WTC11 (cell line): ENCODE measurements around the gene NEUROD2. TPM values are rescaled to one million over a fixed set of nuclear protein-coding genes. Genes with fewer than 3 reads are reported as not detected.

ENCODE experiments used
- ATAC-seq: fragments of 200-7000 bp; cut with Tn5 transposase; 2 replicates; pipeline ENCODE4 v1.10.0; 2021; ENCODE audit warnings: mild to moderate bottlenecking, moderate library complexity
- CTCF ChIA-PET: fragments of 300-600 bp; sonication (Branson Sonifier 250); formaldehyde crosslinking; loops from one replicate; lab custom pipeline; 2021; ENCODE audit warnings: antibody characterized with exemption; lab: Charles Lee
- POLR2A ChIA-PET: fragments of 350-600 bp; sonication (Branson Sonifier 250); formaldehyde crosslinking; loops from one replicate; lab custom pipeline; 2021; ENCODE audit warnings: antibody characterized with exemption; lab: Charles Lee
- DNase-seq: peaks from one replicate; pipeline ENCODE4 v3.0.0; 2021; ENCODE audit warnings: low spot score
- H3K27ac Mint-ChIP-seq: 2 replicates; pipeline ENCODE4 v1.8.0; 2021; ENCODE audit warnings: mixed read lengths
- H3K27me3 Mint-ChIP-seq: 2 replicates; pipeline ENCODE4 v1.8.0; 2021; ENCODE audit warnings: low read depth, mild to moderate bottlenecking, moderate library complexity, mixed read lengths
- H3K36me3 Mint-ChIP-seq: 2 replicates; pipeline ENCODE4 v1.8.0; 2021; ENCODE audit warnings: mixed read lengths
- H3K4me1 Mint-ChIP-seq: 2 replicates; pipeline ENCODE4 v1.8.0; 2022; ENCODE audit warnings: mixed read lengths
- H3K4me3 Mint-ChIP-seq: 2 replicates; pipeline ENCODE4 v1.8.0; 2021; ENCODE audit warnings: mild to moderate bottlenecking, moderate library complexity, mixed read lengths
- H3K9me3 Mint-ChIP-seq: 2 replicates; pipeline ENCODE4 v1.8.0; 2021; ENCODE audit warnings: mixed read lengths
- ATF6 ChIP-seq: sonication (generic); formaldehyde crosslinking; IDR thresholded peaks from 2 replicates; pipeline ENCODE4 v1.8.1; 2023; ENCODE audit warnings: mild to moderate bottlenecking, missing genetic modification reagents
- CBFB ChIP-seq: sonication (generic); formaldehyde crosslinking; IDR thresholded peaks from 2 replicates; pipeline ENCODE4 v1.8.1; 2022; ENCODE audit warnings: mild to moderate bottlenecking, low read depth, missing genetic modification reagents
- ELF4 ChIP-seq: sonication (generic); formaldehyde crosslinking; IDR thresholded peaks from 2 replicates; pipeline ENCODE4 v1.8.1; 2022; ENCODE audit warnings: low read depth, mild to moderate bottlenecking, moderate library complexity, missing genetic modification reagents
- EMX1 ChIP-seq: fragments of 250-450 bp; sonication (Bioruptor Pico); IDR thresholded peaks from 2 replicates; pipeline ENCODE4 v1.8.0; 2021; ENCODE audit warnings: mild to moderate bottlenecking
- ESRRA ChIP-seq: sonication (generic); formaldehyde crosslinking; IDR thresholded peaks from 2 replicates; pipeline ENCODE4 v1.8.1; 2022; ENCODE audit warnings: mild to moderate bottlenecking, missing genetic modification reagents, borderline replicate concordance
- FOXJ3 ChIP-seq: sonication (generic); formaldehyde crosslinking; IDR thresholded peaks from 2 replicates; pipeline ENCODE4 v1.9.0; 2021; ENCODE audit warnings: missing genetic modification reagents, mild to moderate bottlenecking, borderline replicate concordance
- GABPB1 ChIP-seq: sonication (generic); formaldehyde crosslinking; IDR thresholded peaks from 2 replicates; pipeline ENCODE4 v1.8.1; 2023; ENCODE audit warnings: mild to moderate bottlenecking, missing genetic modification reagents
- GRHL2 ChIP-seq: fragments of 250-450 bp; sonication (Bioruptor Pico); IDR thresholded peaks from 2 replicates; pipeline ENCODE4 v1.8.0; 2022; ENCODE audit warnings: mild to moderate bottlenecking, moderate library complexity; ENCODE audit not compliant: insufficient replicate concordance, severe bottlenecking
- IRF1 ChIP-seq: sonication (generic); formaldehyde crosslinking; IDR thresholded peaks from 2 replicates; pipeline ENCODE4 v1.8.0; 2023; ENCODE audit warnings: missing genetic modification reagents
- JAZF1 ChIP-seq: fragments of 250-450 bp; sonication (Bioruptor Pico); IDR thresholded peaks from 2 replicates; pipeline ENCODE4 v1.9.0; 2021; ENCODE audit warnings: moderate library complexity, mild to moderate bottlenecking, inconsistent platforms
- SP1 ChIP-seq: sonication (generic); formaldehyde crosslinking; conservative IDR thresholded peaks from 2 replicates; pipeline ENCODE4 v1.8.1; 2022; ENCODE audit warnings: missing genetic modification reagents
- TEAD1 ChIP-seq: sonication (generic); formaldehyde crosslinking; IDR thresholded peaks from 2 replicates; pipeline ENCODE4 v1.8.0; 2022; ENCODE audit warnings: mild to moderate bottlenecking, missing genetic modification reagents
- TEAD4 ChIP-seq: sonication (generic); formaldehyde crosslinking; IDR thresholded peaks from 2 replicates; pipeline ENCODE4 v1.8.0; 2022; ENCODE audit warnings: mild to moderate bottlenecking, missing genetic modification reagents
- USF1 ChIP-seq: sonication (generic); formaldehyde crosslinking; IDR thresholded peaks from 2 replicates; pipeline ENCODE4 v1.8.0; 2022; ENCODE audit warnings: mild to moderate bottlenecking, missing genetic modification reagents
- ZNF232 ChIP-seq: sonication (generic); formaldehyde crosslinking; IDR thresholded peaks from 2 replicates; pipeline ENCODE4 v1.8.0; 2022; ENCODE audit warnings: mild to moderate bottlenecking, missing genetic modification reagents
- ZNF396 ChIP-seq: fragments of 250-450 bp; sonication (Bioruptor Pico); IDR thresholded peaks from 2 replicates; pipeline ENCODE4 v1.8.0; 2021; ENCODE audit warnings: mild to moderate bottlenecking, moderate library complexity, borderline replicate concordance
- total RNA-seq: library from RNA; stranded (reverse); gene quantifications from 3 replicates; pipeline ENCODE4 v1.2.3, GENCODE V29; 2021

The NEUROD2 gene
- total RNA-seq, 1 experiment from 2014 or later = not detected

- TF ChIP-seq GABPB1 (CRISPR knock-in tag) (no peak), EMX1 (no peak), IRF1 (no peak)
Observed at GRCh38 chr17:39572121-39572520, 35.6 kb downstream of the NEUROD2 start (continued).

GRCh38 chr17:39569126-39569525 is 38.6 kb downstream of the NEUROD2 start:
- ATAC-seq = no peak
- Mint-ChIP-seq H3K36me3 (peaks cover 9% of the 10 kb centered on the region), H3K4me1 (peaks cover 10% of the 10 kb centered on the region), H3K4me3 (no peak overlapping the region), H3K9me3 (peaks cover 10% of the 10 kb centered on the region), H3K27me3 (peaks cover 19% of the 10 kb centered on the region), H3K27ac (no peak overlapping the region; the same call in 1 of the 2 replicates)
- ChIA-PET POLR2A (no interaction called here), CTCF (interaction anchor here (1.5 to 1.8 kb wide), 2 partner anchors 21 to 54 kb away, joined by 3 to 7 read pairs; no protein-coding TSS in a partner anchor)
- DNase-seq = no peak
- no peak for TF ChIP-seq SP1 (CRISPR knock-in tag)

- peaks cover 11% of the 10 kb centered on the region for H3K4me1 Mint-ChIP-seq
- H3K4me3 Mint-ChIP-seq = no peak overlapping the region
- H3K27ac Mint-ChIP-seq = no peak overlapping the region
- POLR2A ChIA-PET = no interaction called here
- H3K27me3 Mint-ChIP-seq = peaks cover 19% of the 10 kb centered on the region
- CTCF ChIA-PET = interaction anchor here (1.5 to 1.8 kb wide), 2 partner anchors 21 to 55 kb away, joined by 3 to 7 read pairs; no protein-coding TSS in a partner anchor
- H3K36me3 Mint-ChIP-seq = peaks cover 9% of the 10 kb centered on the region
- peaks cover 10% of the 10 kb centered on the region for H3K9me3 Mint-ChIP-seq
- TF ChIP-seq GABPB1 (CRISPR knock-in tag) = no peak
- TF ChIP-seq USF1 (CRISPR knock-in tag) = no peak
- no peak for TF ChIP-seq ATF6 (CRISPR knock-in tag)
- TF ChIP-seq IRF1 = no peak
- TF ChIP-seq TEAD4 = no peak
- no peak for TF ChIP-seq ESRRA (CRISPR knock-in tag)
- no peak for TF ChIP-seq CBFB
- no peak for TF ChIP-seq TEAD1 (CRISPR knock-in tag)
- no peak for TF ChIP-seq ZNF396 (CRISPR knock-in tag)
- TF ChIP-seq ZNF232 (CRISPR knock-in tag) = no peak
- TF ChIP-seq JAZF1 (CRISPR knock-in tag) = no peak
- no peak for TF ChIP-seq FOXJ3
- DNase-seq = no peak
- no peak for ATAC-seq
Observed at GRCh38 chr17:39568702-39569101, 39.0 kb downstream of the NEUROD2 start.

- H3K4me3 Mint-ChIP-seq = no peak overlapping the region
- CTCF ChIA-PET = interaction anchor here (1.2 to 6.9 kb wide), 5 partner anchors 8 to 56 kb away, joined by 3 to 52 read pairs (median 11); no protein-coding TSS in a partner anchor
- TF ChIP-seq ELF4 (CRISPR knock-in tag) = no peak
- no peak for TF ChIP-seq GRHL2 (CRISPR knock-in tag)
- TF ChIP-seq ATF6 (CRISPR knock-in tag) = no peak
- TF ChIP-seq, all 79 proteins: peak for 0
- no peak for DNase-seq
- peaks cover 3% of the 10 kb centered on the region for H3K36me3 Mint-ChIP-seq
- H3K4me1 Mint-ChIP-seq = peaks cover 26% of the 10 kb centered on the region
- peaks cover 10% of the 10 kb centered on the region for H3K27me3 Mint-ChIP-seq
- no peak overlapping the region for H3K27ac Mint-ChIP-seq
- ATAC-seq = no peak
- POLR2A ChIA-PET = no interaction called here
- H3K9me3 Mint-ChIP-seq = peaks cover 4% of the 10 kb centered on the region
Observed at GRCh38 chr17:39566094-39566850, 41.4 kb downstream of the NEUROD2 start.
